K562 (cell line): Measurements from ENCODE around the gene ANAPC16. TPM values are rescaled to one million over a fixed set of nuclear protein-coding genes. Genes with fewer than 3 reads are reported as not detected.

ENCODE experiments used
- ATAC-seq: fragments of 200-7000 bp; cut with Tn5 transposase; 3 replicates; pipeline ENCODE4 v1.9.1; 2020; ENCODE audit warnings: moderate library complexity
- BruUV-seq: library from RNA; stranded (reverse); fragments of 400-500 nt; replicated peaks from 2 replicates; lab custom pipeline; 2021; lab: Mats Ljungman, UMichigan
- CTCF ChIA-PET: fragments of 300-600 bp; formaldehyde crosslinking; extraction: SDS; loops from one replicate; lab custom pipeline; 2021; ENCODE audit warnings: low intra/inter-chr PET ratio; lab: Yijun Ruan, JAX
- POLR2A ChIA-PET: fragments of 300-600, 350-650 bp; sonication (Branson Sonifier 250); formaldehyde crosslinking; extraction: SDS; loops from one replicate; lab custom pipeline; 2021; ENCODE audit warnings: antibody characterized with exemption, inconsistent platforms; lab: Yijun Ruan, JAX
- DNase-seq, 4 experiments: peaks; one replicate each; pipeline versions ENCODE4 v3.0.0 to v3.0.0-alpha.2; 2011 to 2018; ENCODE audit warnings: low spot score in 3 of 4, mixed read lengths in 3 of 4; ENCODE audit errors: extremely low read depth in 1 of 4
- FAIRE-seq: peaks from 2 replicates; lab custom pipeline; 2011; peaks lifted over from hg19 to GRCh38; lab: Jason Lieb, UNC
- H2AFZ ChIP-seq: 2 replicates; pipeline ENCODE4 v1.6.0; 2011; ENCODE audit warnings: low read depth, low read length, control low read depth, inconsistent platforms
- H3K27ac ChIP-seq: fragments of 200-600 bp; 3 replicates; pipeline ENCODE4 v1.8.0; 2011; ENCODE audit warnings: low read depth, mild to moderate bottlenecking, control low read depth, inconsistent platforms, low read length, moderate library complexity, mixed read lengths; ENCODE audit errors: extremely low read depth
- H3K27me3 ChIP-seq, 2 experiments: fragments of 300-600 bp in 1 of 2; 2 replicates in 1 of 2; 3 replicates in 1 of 2; pipeline versions ENCODE4 v1.6.0 to v1.8.0; 2011; ENCODE audit warnings: inconsistent platforms in 2 of 2, low read length in 2 of 2, mild to moderate bottlenecking in 1 of 2, mixed read lengths in 1 of 2, moderate library complexity in 1 of 2; ENCODE audit not compliant: control insufficient read depth in 2 of 2, insufficient read depth in 2 of 2
- H3K36me3 ChIP-seq: fragments of 300-600 bp; 3 replicates; pipeline ENCODE4 v1.8.0; 2011; ENCODE audit warnings: mild to moderate bottlenecking, low read length, inconsistent platforms; ENCODE audit not compliant: control insufficient read depth, insufficient read depth
- H3K4me1 ChIP-seq, 2 experiments: fragments of 200-600 bp in 1 of 2; replicated peaks in 1 of 2; 2 replicates in 1 of 2; 3 replicates in 1 of 2; pipeline versions ENCODE4 v1.5.1 to v1.8.0; 2011; ENCODE audit warnings: inconsistent platforms in 2 of 2, low read length in 2 of 2, mild to moderate bottlenecking in 1 of 2, mixed read lengths in 1 of 2, moderate library complexity in 1 of 2; ENCODE audit not compliant: control insufficient read depth in 2 of 2, insufficient read depth in 2 of 2
- H3K4me2 ChIP-seq: 2 replicates; pipeline ENCODE4 v1.6.1; 2011; ENCODE audit warnings: low read length, control low read depth, inconsistent platforms, mixed read lengths; ENCODE audit not compliant: insufficient read depth
- H3K4me3 ChIP-seq: fragments of 200-600 bp; sonication (generic), shearing (Covaris generic); 2 replicates; pipeline ENCODE4 v1.5.1; 2016; ENCODE audit warnings: control low read depth, inconsistent platforms
- H3K79me2 ChIP-seq: fragments of 200-600 bp; 3 replicates; pipeline ENCODE4 v1.8.0; 2011; ENCODE audit warnings: low read length, inconsistent platforms; ENCODE audit not compliant: control insufficient read depth, insufficient read depth
- H3K9ac ChIP-seq, 2 experiments: 2 replicates each; pipeline versions ENCODE4 v1.6.0 to v1.6.1; 2011; ENCODE audit warnings: low read depth in 2 of 2, low read length in 2 of 2, control low read depth in 1 of 2, inconsistent platforms in 1 of 2, mild to moderate bottlenecking in 1 of 2, mixed read lengths in 1 of 2; ENCODE audit not compliant: insufficient read depth in 1 of 2
- H3K9me1 ChIP-seq: one replicate; pipeline ENCODE4 v1.6.0; 2011; ENCODE audit warnings: inconsistent platforms, mild to moderate bottlenecking, low read length, moderate library complexity; ENCODE audit not compliant: control insufficient read depth, insufficient read depth
- H3K9me3 ChIP-seq: replicated peaks from 2 replicates; pipeline ENCODE4 v1.5.1; 2011; ENCODE audit warnings: low read depth, low read length, inconsistent platforms; ENCODE audit not compliant: control insufficient read depth, insufficient read depth
- H4K20me1 ChIP-seq: replicated peaks from 2 replicates; pipeline ENCODE4 v1.6.1; 2011; ENCODE audit warnings: low read length, inconsistent platforms, mixed read lengths; ENCODE audit not compliant: control insufficient read depth, insufficient read depth
- GABPB2 ChIP-seq: fragments of 250-450 bp; sonication (Bioruptor Pico); conservative IDR thresholded peaks from 2 replicates; pipeline ENCODE4 v1.5.1; 2021; ENCODE audit warnings: mild to moderate bottlenecking
- GATAD2A ChIP-seq: fragments of 450-650 bp; IDR thresholded peaks from 2 replicates; pipeline ENCODE4 v1.6.1; 2017
- GTF2A2 ChIP-seq: IDR thresholded peaks from 2 replicates; pipeline ENCODE4 v1.6.1; 2016; ENCODE audit warnings: mild to moderate bottlenecking, missing genetic modification characterization, missing compliant biosample characterization
- HNRNPH1 ChIP-seq: fragments of 200-400 bp; formaldehyde crosslinking; optimal IDR thresholded peaks from 2 replicates; pipeline ENCODE3; 2017; ENCODE audit warnings: low read depth, mild to moderate bottlenecking, low read length, moderate library complexity
- MEIS2 ChIP-seq: fragments of 450-650 bp; IDR thresholded peaks from 2 replicates; pipeline ENCODE4 v1.6.1; 2014; ENCODE audit warnings: mild to moderate bottlenecking; ENCODE audit not compliant: partially characterized antibody
- POLR2AphosphoS2 ChIP-seq: IDR thresholded peaks from 2 replicates; pipeline ENCODE4 v1.6.1; 2012; ENCODE audit warnings: low read length, improper control_type of control experiment
- RFX7 ChIP-seq: fragments of 250-450 bp; sonication (Bioruptor Pico); IDR thresholded peaks from 2 replicates; pipeline ENCODE4 v1.5.1; 2021; ENCODE audit warnings: mild to moderate bottlenecking
- SPI1 ChIP-seq: IDR thresholded peaks from 2 replicates; pipeline ENCODE4 v1.6.1; 2011; ENCODE audit warnings: low read depth, low read length, control low read depth, borderline replicate concordance
- ZNF124 ChIP-seq: sonication (generic); formaldehyde crosslinking; IDR thresholded peaks from 2 replicates; pipeline ENCODE4 v1.8.1; 2022; ENCODE audit warnings: missing genetic modification reagents
- ZNF184 ChIP-seq: sonication (generic); formaldehyde crosslinking; IDR thresholded peaks from 2 replicates; pipeline ENCODE4 v1.5.0; 2020; ENCODE audit warnings: missing genetic modification reagents
- WGBS: fragments of 100-300 bp; shearing (Covaris generic); methylation state at CpG from one replicate; pipeline ENCODE4 v1.1.6; 2016; ENCODE audit warnings: low coverage, mixed read lengths; ENCODE audit not compliant: insufficient coverage; ENCODE audit errors: missing lambda C conversion rate; 5-methylcytosine and 5-hydroxymethylcytosine counted together
- in situ Hi-C: fragments of 300-500 bp; cut with MboI; formaldehyde crosslinking; loops from 4 replicates; pipeline ENCODE4 v1.15.0; 2018; ENCODE audit warnings: inconsistent platforms, mixed read lengths
- intact Hi-C: fragments of 100-400 bp; cut with micrococcal nuclease; formaldehyde crosslinking; loops from 2 replicates; pipeline ENCODE4 v1.14.2; 2022
- polyA plus RNA-seq, 8 experiments: library from polyadenylated mRNA; depleted of rRNA in 4 of 8; stranded (reverse) in 5 of 8; unstranded in 3 of 8; fragments of >200 nt; fragmentation: Nextera tagmentation in 2 of 8; fragmentation: Illumina TruSeq in 1 of 8; extraction: Ambion mirVana in 2 of 8; extraction: Trizol in 1 of 8; gene quantifications; 2 replicates each; pipeline versions ENCODE4 v1.2.1 to v1.2.3, GENCODE V29; 2011 to 2014; ENCODE audit warnings: inconsistent platforms in 1 of 8, missing spikeins in 1 of 8
- total RNA-seq, 7 experiments: library from RNA; depleted of rRNA in 6 of 7; stranded (reverse); fragments of >200 nt in 6 of 7; fragmentation: Illumina TruSeq in 2 of 7; extraction: Trizol in 2 of 7; gene quantifications; 2 replicates each; pipeline versions ENCODE4 v1.2.1 to v1.2.3, GENCODE V29; 2011 to 2021; ENCODE audit warnings: low replicate concordance in 1 of 7
- TF ChIP-seq, protein P1 (sequence below): sonication (generic); formaldehyde crosslinking; IDR thresholded peaks from 2 replicates; pipeline ENCODE4 v1.4.0; 2020; ENCODE audit warnings: mild to moderate bottlenecking, missing genetic modification reagents
- TF ChIP-seq, protein P2 (sequence below): fragments of 450-650 bp; IDR thresholded peaks from 2 replicates; pipeline ENCODE4 v1.6.1; 2016
- TF ChIP-seq, protein P3 (sequence below): sonication (generic); formaldehyde crosslinking; IDR thresholded peaks from 2 replicates; pipeline ENCODE4 v1.8.0; 2022; ENCODE audit warnings: mild to moderate bottlenecking, low read depth, missing genetic modification reagents

ANAPC16 gene
- total and polyA plus RNA-seq, 9 of the 15 experiments (the other 6 are each of a cell fraction or from before 2014, with no cell fraction given) = 42.6 to 208 (median 108) TPM

DNA sequence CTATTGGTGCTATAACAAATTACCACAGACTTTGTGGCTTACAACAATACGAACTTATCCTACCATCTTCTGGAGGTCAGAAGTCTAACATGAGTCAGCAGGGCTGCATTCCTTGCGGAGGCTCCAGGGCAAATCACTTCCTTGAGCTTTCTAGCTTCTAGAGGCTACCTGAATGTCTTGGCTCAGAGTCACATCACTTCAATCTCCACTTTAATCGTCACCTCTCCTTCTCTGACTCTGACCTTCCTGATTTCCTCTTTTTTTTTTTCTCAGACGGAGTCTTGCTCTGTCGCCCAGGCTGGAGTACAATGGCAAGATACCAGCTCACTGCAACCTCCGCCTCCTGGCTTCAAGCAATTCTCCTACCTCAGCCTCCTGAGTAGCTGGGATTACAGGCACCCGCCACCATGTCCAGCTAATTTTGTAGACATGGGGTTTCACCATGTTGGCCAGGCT is 44.6 kb upstream of the ANAPC16 start:
- intact Hi-C loops = no loop called here
- no peaks in the 10 kb centered on the region for H3K79me2 ChIP-seq
- H2AFZ ChIP-seq = no peak overlapping the region
- H3K4me2 ChIP-seq = no peak overlapping the region
- no peak overlapping the region for H3K4me3 ChIP-seq
- H3K36me3 ChIP-seq = 0 out of 3 replicates have a peak, but pooled peaks cover 3% of the 10 kb centered on the region
- H3K9ac ChIP-seq = no peak overlapping the region
- H3K4me1 ChIP-seq = peaks cover 0 to 10% of the 10 kb centered on the region in 2 experiments; a peak in 2 of 5 replicates
- DNase-seq (peak in 3 of 4 experiments; percentile 31 to 63 (median 33)), FAIRE-seq (no peak), ATAC-seq (peak; percentile 78)
- H3K27ac ChIP-seq = no peak overlapping the region
- no TSS peak for BruUV-seq
- no peaks in the 10 kb centered on the region for H3K9me3 ChIP-seq
- POLR2A ChIA-PET = interaction anchor here (0.8 kb wide), 1 partner anchor 103 kb away, joined by 3 read pairs; the partner anchor contains the start of gene DDIT4
- in situ Hi-C loops = no loop called here
- H3K9me1 ChIP-seq = peaks cover 3% of the 10 kb centered on the region
- CTCF ChIA-PET = no interaction called here
- no peaks in the 10 kb centered on the region for H4K20me1 ChIP-seq
- 34% methylated on average over 4 of the region's 7 CpGs for WGBS
- H3K27me3 ChIP-seq = no peaks in the 10 kb centered on the region
- TF ChIP-seq SPI1 = peak; percentile 28; the same call in 1 of the 2 replicates
- TF ChIP-seq GABPB2 (CRISPR knock-in tag) = no peak
- no peak for TF ChIP-seq GATAD2A
- TF ChIP-seq, protein P1, sequence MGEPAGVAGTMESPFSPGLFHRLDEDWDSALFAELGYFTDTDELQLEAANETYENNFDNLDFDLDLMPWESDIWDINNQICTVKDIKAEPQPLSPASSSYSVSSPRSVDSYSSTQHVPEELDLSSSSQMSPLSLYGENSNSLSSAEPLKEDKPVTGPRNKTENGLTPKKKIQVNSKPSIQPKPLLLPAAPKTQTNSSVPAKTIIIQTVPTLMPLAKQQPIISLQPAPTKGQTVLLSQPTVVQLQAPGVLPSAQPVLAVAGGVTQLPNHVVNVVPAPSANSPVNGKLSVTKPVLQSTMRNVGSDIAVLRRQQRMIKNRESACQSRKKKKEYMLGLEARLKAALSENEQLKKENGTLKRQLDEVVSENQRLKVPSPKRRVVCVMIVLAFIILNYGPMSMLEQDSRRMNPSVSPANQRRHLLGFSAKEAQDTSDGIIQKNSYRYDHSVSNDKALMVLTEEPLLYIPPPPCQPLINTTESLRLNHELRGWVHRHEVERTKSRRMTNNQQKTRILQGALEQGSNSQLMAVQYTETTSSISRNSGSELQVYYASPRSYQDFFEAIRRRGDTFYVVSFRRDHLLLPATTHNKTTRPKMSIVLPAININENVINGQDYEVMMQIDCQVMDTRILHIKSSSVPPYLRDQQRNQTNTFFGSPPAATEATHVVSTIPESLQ (CRISPR knock-in tag) = no peak
- TF ChIP-seq HNRNPH1 = no peak
- TF ChIP-seq GTF2A2 (tag) = no peak
- no peak for TF ChIP-seq POLR2AphosphoS2
- TF ChIP-seq ZNF124 (CRISPR knock-in tag) = no peak
- TF ChIP-seq, protein P2, sequence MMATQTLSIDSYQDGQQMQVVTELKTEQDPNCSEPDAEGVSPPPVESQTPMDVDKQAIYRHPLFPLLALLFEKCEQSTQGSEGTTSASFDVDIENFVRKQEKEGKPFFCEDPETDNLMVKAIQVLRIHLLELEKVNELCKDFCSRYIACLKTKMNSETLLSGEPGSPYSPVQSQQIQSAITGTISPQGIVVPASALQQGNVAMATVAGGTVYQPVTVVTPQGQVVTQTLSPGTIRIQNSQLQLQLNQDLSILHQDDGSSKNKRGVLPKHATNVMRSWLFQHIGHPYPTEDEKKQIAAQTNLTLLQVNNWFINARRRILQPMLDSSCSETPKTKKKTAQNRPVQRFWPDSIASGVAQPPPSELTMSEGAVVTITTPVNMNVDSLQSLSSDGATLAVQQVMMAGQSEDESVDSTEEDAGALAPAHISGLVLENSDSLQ = no peak
- no peak for TF ChIP-seq RFX7 (CRISPR knock-in tag)
- TF ChIP-seq, protein P3, sequence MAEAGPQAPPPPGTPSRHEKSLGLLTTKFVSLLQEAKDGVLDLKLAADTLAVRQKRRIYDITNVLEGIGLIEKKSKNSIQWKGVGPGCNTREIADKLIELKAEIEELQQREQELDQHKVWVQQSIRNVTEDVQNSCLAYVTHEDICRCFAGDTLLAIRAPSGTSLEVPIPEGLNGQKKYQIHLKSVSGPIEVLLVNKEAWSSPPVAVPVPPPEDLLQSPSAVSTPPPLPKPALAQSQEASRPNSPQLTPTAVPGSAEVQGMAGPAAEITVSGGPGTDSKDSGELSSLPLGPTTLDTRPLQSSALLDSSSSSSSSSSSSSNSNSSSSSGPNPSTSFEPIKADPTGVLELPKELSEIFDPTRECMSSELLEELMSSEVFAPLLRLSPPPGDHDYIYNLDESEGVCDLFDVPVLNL (CRISPR knock-in tag) = no peak
- TF ChIP-seq ZNF184 (CRISPR knock-in tag) = no peak
- no peak for TF ChIP-seq MEIS2
